Left hindlimb (tissue), 1 donor: Measurements from ENCODE around the gene DAPK2.
A peak's percentile ranks its signal among the peaks of the same experiment; 100 is the strongest.
"Not testable (repeated sequence)": the region's sequence is repeated elsewhere in the genome, so short reads cannot be mapped to it uniquely, and the experiment has no call there.

Source experiments
- DNase-seq: peaks from one replicate; pipeline ENCODE4 v3.0.0-alpha.2; 2018

DAPK2 gene

GRCh38 chr15:63909819-63910437, 136.4 kb downstream of the DAPK2 start:
- DNase-seq: peak; percentile 64

GRCh38 chr15:63908991-63909390, 137.3 kb downstream of the DAPK2 start:
- DNase-seq: no peak

GRCh38 chr15:63908281-63908680, 138.0 kb downstream of the DAPK2 start:
- DNase-seq: no peak

- no peak for DNase-seq
Measured at GRCh38 chr15:63907521-63907920, 138.8 kb downstream of the DAPK2 start.

GRCh38 chr15:63906266-63906584, 140.1 kb downstream of the DAPK2 start:
- no peak for DNase-seq

- no peak for DNase-seq
Measured at GRCh38 chr15:63905558-63906265, 140.6 kb downstream of the DAPK2 start.

- DNase-seq: no peak
Measured at GRCh38 chr15:63905131-63905530, 141.2 kb downstream of the DAPK2 start.

- no peak for DNase-seq
Measured at GRCh38 chr15:63904042-63904441, 142.2 kb downstream of the DAPK2 start.

GRCh38 chr15:63902671-63903035, 143.6 kb downstream of the DAPK2 start:
- DNase-seq: no peak

GRCh38 chr15:63901912-63902670, 144.2 kb downstream of the DAPK2 start:
- no peak for DNase-seq

- no peak for DNase-seq
Measured at GRCh38 chr15:63900306-63900705, 146.0 kb downstream of the DAPK2 start.

- not testable (repeated sequence) for DNase-seq
Measured at GRCh38 chr15:63899606-63900005, 146.7 kb downstream of the DAPK2 start.

- DNase-seq: no peak
Measured at GRCh38 chr15:63899193-63899592, 147.1 kb downstream of the DAPK2 start.

- no peak for DNase-seq
Measured at GRCh38 chr15:63896336-63897115, 149.8 kb downstream of the DAPK2 start.

GRCh38 chr15:63895787-63896218, 150.5 kb downstream of the DAPK2 start:
- no peak for DNase-seq

GRCh38 chr15:63895194-63895593, 151.1 kb downstream of the DAPK2 start:
- no peak for DNase-seq

GRCh38 chr15:63894662-63894949, 151.7 kb downstream of the DAPK2 start:
- DNase-seq: no peak

GRCh38 chr15:63893866-63894661, 152.2 kb downstream of the DAPK2 start:
- DNase-seq: no peak

GRCh38 chr15:63892794-63893441, 153.4 kb downstream of the DAPK2 start:
- DNase-seq: peak; percentile 50

GRCh38 chr15:63891768-63892133, 154.5 kb downstream of the DAPK2 start:
- DNase-seq: no peak

GRCh38 chr15:63891079-63891767, 155.1 kb downstream of the DAPK2 start:
- peak; percentile 60 for DNase-seq

- no peak for DNase-seq
Measured at GRCh38 chr15:63890617-63891016, 155.7 kb downstream of the DAPK2 start.
